Left lung (tissue), 14 donors: ENCODE data around the gene METTL13. TPM values are rescaled to one million over a fixed set of nuclear protein-coding genes. Genes with fewer than 3 reads are reported as not detected.

Experiments used
- ATAC-seq: fragments of 200-7000 bp; cut with Tn5 transposase; one replicate; pipeline ENCODE4 v1.9.1; 2020; ENCODE audit warnings: moderate library complexity
- DNase-seq, 4 donors: peaks; one replicate each; pipeline ENCODE4 v3.0.0-alpha.2; 2013 to 2020
- H3K27ac ChIP-seq, 2 donors: fragments of 200-600 bp; sonication (generic) in 1 of 2; one replicate each; pipeline versions ENCODE4 v1.5.0 to v1.8.0; 2020 to 2021
- H3K27me3 ChIP-seq, 2 donors: fragments of 200-600 bp; sonication (generic) in 1 of 2; one replicate each; pipeline versions ENCODE4 v1.5.0 to v1.8.0; 2020 to 2021
- H3K36me3 ChIP-seq, 2 donors: fragments of 200-600 bp; sonication (generic) in 1 of 2; one replicate each; pipeline versions ENCODE4 v1.5.0 to v1.8.0; 2020 to 2021
- H3K4me1 ChIP-seq, 2 donors: fragments of 200-600 bp; one replicate each; pipeline ENCODE4 v1.8.0; 2021
- H3K4me3 ChIP-seq, 2 donors: fragments of 200-600 bp; sonication (generic) in 1 of 2; one replicate each; pipeline versions ENCODE4 v1.5.0 to v1.8.0; 2020 to 2021; ENCODE audit warnings: mild to moderate bottlenecking in 1 of 2
- H3K9me3 ChIP-seq, 2 donors: fragments of 200-600 bp; sonication (generic) in 1 of 2; one replicate each; pipeline versions ENCODE4 v1.5.0 to v1.8.0; 2020 to 2021
- intact Hi-C, 2 donors: fragments of 100-400 bp; cut with DNase I; formaldehyde crosslinking; loops; one replicate each; pipeline versions ENCODE4 v1.11.2 to v1.14.2; 2022
- long read RNA-seq, 12 donors: library from polyadenylated mRNA in 2 of 12; unstranded in 2 of 12; transcript quantifications; one replicate each; pipeline ENCODE4 v2.0.0 and lab custom pipeline, GENCODE V29; 2019 to 2026
- polyA plus RNA-seq, 6 donors: library from polyadenylated mRNA; unstranded; fragments of 120-200 nt; gene quantifications; one replicate each; pipeline ENCODE4 v1.2.1, GENCODE V29; 2013; ENCODE audit not compliant: insufficient read length in 6 of 6
- total RNA-seq, 2 donors: library from RNA; stranded (reverse); fragmentation: NEBNext Ultra II Directional; extraction: Animal tissue kit (Norgen Biotek cat#: 25700); gene quantifications; one replicate each; pipeline ENCODE4 v1.2.1, GENCODE V29; 2021
- TF ChIP-seq, protein P1 (sequence below), 2 donors: fragments of 200-600 bp; sonication (generic) in 1 of 2; IDR thresholded peaks; one replicate each; pipeline versions ENCODE4 v1.5.0 to v1.8.0; 2021; ENCODE audit warnings: antibody characterized with exemption in 2 of 2
- donor health status: DM: no; HTN: yes; CAD: no.
- donor health status: DM: no; HTN: no; CAD: no.

METTL13 gene, protein sequence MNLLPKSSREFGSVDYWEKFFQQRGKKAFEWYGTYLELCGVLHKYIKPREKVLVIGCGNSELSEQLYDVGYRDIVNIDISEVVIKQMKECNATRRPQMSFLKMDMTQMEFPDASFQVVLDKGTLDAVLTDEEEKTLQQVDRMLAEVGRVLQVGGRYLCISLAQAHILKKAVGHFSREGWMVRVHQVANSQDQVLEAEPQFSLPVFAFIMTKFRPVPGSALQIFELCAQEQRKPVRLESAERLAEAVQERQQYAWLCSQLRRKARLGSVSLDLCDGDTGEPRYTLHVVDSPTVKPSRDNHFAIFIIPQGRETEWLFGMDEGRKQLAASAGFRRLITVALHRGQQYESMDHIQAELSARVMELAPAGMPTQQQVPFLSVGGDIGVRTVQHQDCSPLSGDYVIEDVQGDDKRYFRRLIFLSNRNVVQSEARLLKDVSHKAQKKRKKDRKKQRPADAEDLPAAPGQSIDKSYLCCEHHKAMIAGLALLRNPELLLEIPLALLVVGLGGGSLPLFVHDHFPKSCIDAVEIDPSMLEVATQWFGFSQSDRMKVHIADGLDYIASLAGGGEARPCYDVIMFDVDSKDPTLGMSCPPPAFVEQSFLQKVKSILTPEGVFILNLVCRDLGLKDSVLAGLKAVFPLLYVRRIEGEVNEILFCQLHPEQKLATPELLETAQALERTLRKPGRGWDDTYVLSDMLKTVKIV
- 10 to 100 TPM; 25.1 to 28.2 TPM for total RNA-seq
- polyA plus RNA-seq, result 10 to 100 TPM; 30.4 to 39.5 (median 36.8) TPM
- long read RNA-seq, donor 1, partial matches to known transcripts, result 0 of 5 reads
- long read RNA-seq, donor 1, other reads (novel, unspliced or antisense), result 0 of 5 reads
- long read RNA-seq, donor 2, transcript METTL13-201 (8 exons, 3,327 nt), result major isoform, 5 of 6 reads
- long read RNA-seq, donor 2, partial matches to known transcripts, result 0 of 6 reads
- long read RNA-seq, donor 2, other reads (novel, unspliced or antisense), result 0 of 6 reads
- long read RNA-seq, donor 3, transcript METTL13-201 (8 exons, 3,327 nt), result major isoform, 5 of 6 reads
- long read RNA-seq, donor 3, partial matches to known transcripts, result 0 of 6 reads
- long read RNA-seq, donor 3, other reads (novel, unspliced or antisense), result 0 of 6 reads
- long read RNA-seq, donor 4, partial matches to known transcripts, result 8 of 12 reads
- long read RNA-seq, donor 4, other reads (novel, unspliced or antisense), result 1 of 12 reads
- long read RNA-seq, donor 5, transcript METTL13-201 (8 exons, 3,327 nt), result major isoform, 8 of 8 reads
- long read RNA-seq, donor 5, partial matches to known transcripts, result 0 of 8 reads
- long read RNA-seq, donor 5, other reads (novel, unspliced or antisense), result 0 of 8 reads
- long read RNA-seq, donor 6, partial matches to known transcripts, result 9 of 13 reads
- long read RNA-seq, donor 6, other reads (novel, unspliced or antisense), result 0 of 13 reads
- long read RNA-seq, donor 7, transcript METTL13-201 (8 exons, 3,327 nt), result major isoform, 6 of 7 reads
- long read RNA-seq, donor 7, partial matches to known transcripts, result 0 of 7 reads
- long read RNA-seq, donor 7, other reads (novel, unspliced or antisense), result 0 of 7 reads
- long read RNA-seq, donor 8, transcript METTL13-201 (8 exons, 3,327 nt), result major isoform, 8 of 10 reads
- long read RNA-seq, donor 8, partial matches to known transcripts, result 0 of 10 reads
- long read RNA-seq, donor 8, other reads (novel, unspliced or antisense), result 0 of 10 reads
- long read RNA-seq, donor 9, result 0 reads
- long read RNA-seq, donor 10, partial matches to known transcripts, result 1 of 4 reads
- long read RNA-seq, donor 10, other reads (novel, unspliced or antisense), result 0 of 4 reads
- long read RNA-seq, donor 11, partial matches to known transcripts, result 0 of 2 reads
- long read RNA-seq, donor 11, other reads (novel, unspliced or antisense), result 0 of 2 reads
- long read RNA-seq, donor 12, transcript METTL13-201 (8 exons, 3,327 nt), result major isoform, 10 of 10 reads
- long read RNA-seq, donor 12, partial matches to known transcripts, result 0 of 10 reads
- long read RNA-seq, donor 12, other reads (novel, unspliced or antisense), result 0 of 10 reads

DNA sequence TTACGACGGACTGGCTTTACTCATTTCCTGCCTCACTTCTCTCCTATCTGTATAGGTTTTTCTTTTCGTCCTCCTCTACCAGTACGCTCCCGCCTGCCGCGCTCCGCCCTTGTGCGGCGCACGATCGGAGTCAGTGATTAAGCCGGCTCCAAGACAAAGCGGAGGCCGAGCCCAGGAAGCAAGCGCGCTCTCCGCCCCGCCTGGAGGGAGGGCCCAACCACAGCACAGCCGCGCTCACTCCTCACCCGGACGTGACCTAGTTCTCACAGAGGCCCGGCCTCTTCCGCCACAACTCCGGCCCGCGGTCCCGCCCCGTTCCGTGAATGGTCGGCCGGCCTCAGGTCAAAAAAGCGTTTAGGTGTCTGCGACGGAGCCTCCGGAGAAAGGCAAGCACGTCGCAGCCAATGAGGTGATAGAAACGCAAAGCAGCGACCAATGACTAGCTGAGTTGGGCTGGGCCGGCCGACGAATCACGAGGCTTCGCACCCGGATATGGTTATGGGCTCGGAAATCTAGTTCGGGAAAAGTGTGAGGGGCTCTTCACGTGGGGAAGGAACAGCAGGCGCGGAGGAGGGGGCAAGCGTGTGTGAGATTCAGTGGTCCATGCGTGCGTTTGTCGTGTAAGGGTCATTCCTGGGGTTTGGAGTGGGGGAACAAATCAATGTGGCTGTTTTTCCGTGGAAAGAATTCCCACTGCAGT lies at the start of gene METTL13:
Gene METTL13 (plus strand): TSS at position 485 of the 700 bp plus-strand sequence. CDS start 308 bp downstream, outside the sequence.
- Histone ChIP-seq H3K4me1 (peaks cover 21 to 39% of the 10 kb centered on the region in 2 donors), H3K9me3 (no peaks in the 10 kb centered on the region), H3K36me3 (peaks cover 0 to 30% of the 10 kb centered on the region in 2 donors), H3K4me3 (peak within 1 kb of the TSS; percentile 56 to 71), H3K27me3 (no peaks in the 10 kb centered on the region), H3K27ac (peak within 1 kb of the TSS; percentile 90 to 96)
- ATAC-seq, result peak; percentile 99
- TF ChIP-seq, protein P1, sequence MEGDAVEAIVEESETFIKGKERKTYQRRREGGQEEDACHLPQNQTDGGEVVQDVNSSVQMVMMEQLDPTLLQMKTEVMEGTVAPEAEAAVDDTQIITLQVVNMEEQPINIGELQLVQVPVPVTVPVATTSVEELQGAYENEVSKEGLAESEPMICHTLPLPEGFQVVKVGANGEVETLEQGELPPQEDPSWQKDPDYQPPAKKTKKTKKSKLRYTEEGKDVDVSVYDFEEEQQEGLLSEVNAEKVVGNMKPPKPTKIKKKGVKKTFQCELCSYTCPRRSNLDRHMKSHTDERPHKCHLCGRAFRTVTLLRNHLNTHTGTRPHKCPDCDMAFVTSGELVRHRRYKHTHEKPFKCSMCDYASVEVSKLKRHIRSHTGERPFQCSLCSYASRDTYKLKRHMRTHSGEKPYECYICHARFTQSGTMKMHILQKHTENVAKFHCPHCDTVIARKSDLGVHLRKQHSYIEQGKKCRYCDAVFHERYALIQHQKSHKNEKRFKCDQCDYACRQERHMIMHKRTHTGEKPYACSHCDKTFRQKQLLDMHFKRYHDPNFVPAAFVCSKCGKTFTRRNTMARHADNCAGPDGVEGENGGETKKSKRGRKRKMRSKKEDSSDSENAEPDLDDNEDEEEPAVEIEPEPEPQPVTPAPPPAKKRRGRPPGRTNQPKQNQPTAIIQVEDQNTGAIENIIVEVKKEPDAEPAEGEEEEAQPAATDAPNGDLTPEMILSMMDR (IDR thresholded peaks at IDR 0.05), result no peak
- intact Hi-C loops, result no loop called here
- DNase-seq, result peak; percentile 98 to 100 (median 99)

DNA sequence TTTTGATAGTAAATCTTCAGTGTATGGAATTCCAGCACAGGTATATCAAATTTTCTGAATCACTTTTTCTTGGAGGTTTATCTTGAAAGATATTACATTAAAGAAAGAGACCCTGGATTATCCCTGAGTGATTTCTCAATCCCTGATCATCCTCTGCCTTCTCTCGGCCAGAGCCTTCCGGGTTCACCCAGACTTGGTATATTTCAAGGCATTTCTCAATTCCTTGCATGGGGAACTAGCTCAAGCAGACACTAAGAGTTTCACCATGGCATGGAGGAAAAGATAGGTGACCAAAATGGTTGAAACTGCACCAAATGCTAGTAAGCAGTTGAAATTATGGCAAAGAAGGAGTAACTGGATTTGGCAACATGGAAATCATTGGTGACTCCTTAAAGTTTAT lies 45.3 kb upstream of the METTL13 start:
- Histone ChIP-seq H3K9me3 (no peaks in the 10 kb centered on the region), H3K27ac (peak overlapping the region in 1 of 2 donors; percentile 46), H3K4me1 (peaks cover 13 to 31% of the 10 kb centered on the region in 2 donors), H3K4me3 (no peak overlapping the region), H3K36me3 (peaks cover 0 to 37% of the 10 kb centered on the region in 2 donors), H3K27me3 (no peaks in the 10 kb centered on the region)
- TF ChIP-seq, protein P1 (IDR thresholded peaks at IDR 0.05), result no peak
- DNase-seq (no peak), ATAC-seq (no peak)
- intact Hi-C loops, result no loop called here

DNA sequence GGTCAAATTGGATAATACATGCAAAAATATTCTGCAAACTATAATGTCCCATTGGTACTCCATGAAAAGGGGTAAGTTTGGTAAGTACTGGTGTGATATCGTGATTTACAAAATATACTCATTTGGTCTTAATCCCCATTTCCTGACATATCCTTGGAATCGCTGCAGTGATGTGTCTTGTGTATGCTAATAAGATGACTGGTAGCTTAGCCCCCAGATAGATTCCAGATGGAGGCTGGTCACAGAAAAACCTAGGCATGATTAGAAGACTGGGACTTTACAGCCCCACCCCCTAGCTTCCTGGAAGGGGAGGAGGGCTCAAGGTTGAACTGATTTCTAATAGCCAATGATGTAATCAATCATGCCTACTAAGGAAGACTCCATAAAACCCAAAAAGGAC lies 42.5 kb upstream of the METTL13 start:
- Histone ChIP-seq H3K4me1 (peaks cover 13 to 46% of the 10 kb centered on the region in 2 donors), H3K9me3 (no peaks in the 10 kb centered on the region), H3K4me3 (no peak overlapping the region), H3K36me3 (peaks cover 0 to 30% of the 10 kb centered on the region in 2 donors), H3K27ac (peak overlapping the region in 1 of 2 donors; percentile 15), H3K27me3 (no peaks in the 10 kb centered on the region)
- intact Hi-C loops, result no loop called here
- no peak for ATAC-seq
- no peak for DNase-seq
- TF ChIP-seq, protein P1 (IDR thresholded peaks at IDR 0.05), result no peak
